ENCODE results near the gene INSRR.

DNA sequence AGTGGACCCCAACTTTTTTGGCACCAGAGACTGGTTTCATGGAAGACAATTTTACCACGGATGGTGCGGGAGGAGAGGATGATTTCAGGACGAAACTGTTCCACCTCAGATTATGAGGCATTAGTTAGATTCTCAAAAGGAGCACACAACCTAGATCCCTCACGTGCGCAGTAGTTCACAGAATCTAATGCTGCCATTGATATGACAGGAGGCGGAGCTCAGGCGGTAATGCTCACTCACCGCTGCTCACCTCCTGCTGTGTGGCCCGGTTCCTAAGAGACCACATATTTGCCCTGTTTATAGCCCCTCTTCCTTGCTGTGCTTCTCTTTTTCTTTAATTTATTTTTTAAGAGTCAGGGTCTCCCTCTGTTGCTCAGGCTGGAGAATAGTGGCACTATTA lies 6.3 kb upstream of the INSRR start:
- TF ChIP-seq CTCF (IDR thresholded peaks at IDR 0.05) (no peak), POLR2A (IDR thresholded peaks at IDR 0.05) (no peak)
